SH-SY5Y (cell line): ENCODE results near the gene ALDH3A2.

Source experiments
- GATA2 ChIP-seq: IDR thresholded peaks from 2 replicates; pipeline ENCODE4 v1.6.1; 2011; ENCODE audit warnings: mild to moderate bottlenecking, low read depth, low read length
- GATA3 ChIP-seq: IDR thresholded peaks from 2 replicates; pipeline ENCODE4 v1.6.1; 2011; ENCODE audit warnings: low read depth, mild to moderate bottlenecking, low read length, moderate library complexity

The ALDH3A2 gene

DNA sequence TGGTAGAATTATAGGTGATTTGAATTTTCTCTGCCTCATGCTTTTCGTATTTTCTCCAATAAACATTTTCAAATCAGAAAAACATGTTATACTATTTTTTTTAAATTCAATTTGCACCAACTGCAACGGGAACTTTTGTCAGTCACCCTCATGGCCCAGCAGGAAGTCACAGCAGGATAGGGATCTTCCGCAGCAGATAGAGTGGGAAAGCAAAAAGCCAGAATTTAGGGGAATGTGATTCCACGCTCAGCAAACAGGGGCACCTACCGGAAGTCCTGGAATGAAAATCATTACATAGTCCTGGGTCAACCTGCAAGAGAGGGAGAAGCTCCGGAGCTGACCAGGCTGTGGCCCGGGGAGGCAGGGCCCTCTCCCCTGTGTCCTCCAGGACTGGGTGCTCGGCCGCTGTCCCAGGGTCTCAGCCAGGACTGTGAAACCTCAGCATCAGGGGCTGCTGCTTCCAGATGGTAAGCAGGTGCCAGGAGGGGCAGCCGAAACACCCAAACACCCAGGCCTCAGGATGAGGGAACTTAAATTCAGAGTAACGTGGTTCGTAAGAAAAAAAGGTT, 64.0 kb downstream of the ALDH3A2 start:
- TF ChIP-seq GATA3 (no peak), GATA2 (no peak)

DNA sequence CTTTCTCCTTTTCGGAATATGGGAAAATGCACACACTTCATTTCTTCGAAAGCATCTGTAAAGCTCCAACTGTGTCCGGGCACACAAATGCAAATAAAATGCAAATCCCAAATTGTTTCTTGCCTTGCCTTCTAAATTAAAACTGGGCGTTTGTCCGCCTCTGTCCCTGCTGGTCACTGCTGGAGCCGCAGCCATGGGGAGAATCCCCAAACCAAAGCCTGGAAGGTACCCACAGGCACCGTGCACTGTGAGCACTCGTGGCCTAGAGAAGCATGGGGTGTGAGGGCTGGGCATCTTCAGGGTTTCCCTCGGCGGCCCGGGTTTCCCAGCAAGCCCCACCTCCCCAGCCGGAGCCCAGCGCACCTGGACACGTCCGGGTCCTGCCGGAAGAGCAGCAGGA, 64.9 kb downstream of the ALDH3A2 start:
- TF ChIP-seq GATA3 (no peak), GATA2 (no peak)

DNA sequence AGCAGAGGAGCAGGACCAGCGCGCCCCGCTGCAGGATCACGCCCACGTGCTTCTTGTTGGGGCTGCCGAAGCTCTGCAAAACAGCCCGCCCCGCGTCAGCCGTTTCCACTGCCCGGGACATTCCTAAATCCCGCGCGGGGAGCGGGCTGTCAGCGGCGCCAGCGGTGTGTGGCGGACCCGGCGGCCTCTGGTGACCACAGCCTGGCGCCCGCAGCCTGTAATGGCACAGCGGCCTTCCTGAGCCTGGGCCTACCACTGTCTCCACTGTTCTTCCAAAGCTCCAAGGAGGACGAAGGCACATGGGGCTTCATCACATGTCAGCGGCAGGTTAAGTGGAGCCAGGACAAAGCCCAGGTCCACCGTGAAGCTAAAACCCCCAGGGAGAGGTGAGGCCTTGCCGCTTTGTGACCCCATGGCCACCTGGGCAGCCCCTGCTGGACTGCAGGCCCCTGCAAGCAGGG, 65.4 kb downstream of the ALDH3A2 start:
- TF ChIP-seq GATA3: no peak
- no peak for TF ChIP-seq GATA2

DNA sequence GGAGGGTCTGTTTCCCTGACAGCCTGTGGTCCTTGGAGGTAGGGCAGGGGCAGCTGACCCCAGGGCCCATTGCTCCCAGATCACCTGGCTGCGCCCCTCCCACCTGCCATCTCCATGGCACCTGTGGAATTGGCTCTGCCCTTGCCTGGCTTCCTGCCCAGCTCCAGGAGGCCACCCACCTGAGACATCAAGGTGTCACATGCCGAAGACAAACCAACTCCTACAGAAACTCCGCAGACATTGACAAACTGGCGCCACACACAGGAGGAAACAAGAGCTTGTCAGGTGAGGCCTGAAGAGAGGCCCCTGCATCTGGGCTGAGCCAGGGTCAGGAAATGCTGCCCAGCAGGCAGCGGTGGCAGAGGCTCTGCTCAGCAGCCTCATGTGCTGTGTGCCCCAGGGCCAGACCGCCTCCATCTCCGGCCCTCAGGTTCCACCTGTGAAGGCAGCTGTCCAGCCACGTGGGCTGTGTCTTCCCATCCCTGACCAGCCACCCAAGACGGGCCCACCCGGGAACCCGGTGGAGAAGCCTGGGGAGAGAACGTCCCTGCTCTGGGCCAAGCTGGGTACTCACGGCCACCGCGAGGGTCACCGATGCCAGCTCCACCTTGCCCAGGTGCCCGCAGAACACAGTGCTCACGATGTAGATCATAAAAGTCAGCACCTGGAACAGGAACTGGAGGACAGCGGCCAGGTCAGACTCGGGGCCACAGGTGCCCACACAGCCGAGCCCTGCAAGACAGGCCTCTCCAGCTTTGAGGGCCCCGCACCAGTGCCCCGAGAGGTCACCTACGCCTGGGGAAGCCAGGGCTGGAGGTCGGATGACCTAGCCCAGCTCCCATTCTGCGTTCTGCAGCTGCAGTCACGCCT, 66.2 kb downstream of the ALDH3A2 start:
- no peak for TF ChIP-seq GATA3
- TF ChIP-seq GATA2: no peak

DNA sequence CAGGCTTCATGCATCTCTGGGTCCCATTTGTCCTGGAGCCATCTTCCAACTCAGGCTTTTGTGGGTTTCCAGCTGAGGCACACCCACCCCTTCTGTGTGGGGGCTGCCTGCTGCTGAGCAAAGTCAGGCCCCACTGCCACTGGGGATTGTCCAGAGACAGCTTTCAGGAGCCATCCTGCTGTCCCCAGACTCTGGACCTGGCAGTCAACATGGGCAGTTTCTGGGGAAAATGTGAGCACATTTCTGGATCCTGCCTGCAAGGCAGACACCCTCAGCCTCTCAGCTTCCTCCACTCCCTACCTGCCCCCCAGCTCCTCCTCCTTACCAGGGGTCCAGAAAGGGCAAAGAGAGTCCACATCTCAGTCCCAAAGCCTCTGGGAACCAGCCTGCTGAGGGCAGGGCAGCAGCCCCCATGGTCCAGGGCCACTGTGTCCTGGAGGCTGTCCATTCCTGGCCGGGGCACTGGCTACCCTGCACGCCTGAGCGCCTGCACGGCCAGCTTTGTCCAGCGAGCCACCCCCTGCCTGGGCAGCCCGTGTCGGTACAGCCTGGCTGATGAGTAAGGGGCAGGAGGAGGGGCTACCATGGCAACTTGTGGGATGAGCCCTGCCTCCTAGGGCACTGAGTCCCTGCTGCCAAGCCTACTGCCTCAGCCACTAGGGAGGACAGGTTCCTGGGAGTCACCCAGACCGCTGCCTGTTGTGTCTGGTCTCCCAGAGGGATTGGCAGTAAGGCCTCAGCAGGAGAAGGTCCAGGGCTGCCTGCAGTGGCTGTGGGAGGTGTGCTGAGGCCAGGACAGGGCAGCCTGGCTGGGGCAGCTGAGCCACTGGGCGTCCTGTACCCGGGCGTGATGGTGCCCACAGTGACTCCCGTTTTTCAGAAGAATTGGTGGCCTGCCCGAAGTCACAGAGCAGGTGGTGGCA, 67.8 kb downstream of the ALDH3A2 start, which contains the start of gene SLC47A2:
Gene SLC47A2, minus strand, starts transcription at position 477 of the 923 bp plus-strand sequence. Its CDS starts 29 bp downstream, at position 448.
- TF ChIP-seq GATA2: no peak
- no peak for TF ChIP-seq GATA3

DNA sequence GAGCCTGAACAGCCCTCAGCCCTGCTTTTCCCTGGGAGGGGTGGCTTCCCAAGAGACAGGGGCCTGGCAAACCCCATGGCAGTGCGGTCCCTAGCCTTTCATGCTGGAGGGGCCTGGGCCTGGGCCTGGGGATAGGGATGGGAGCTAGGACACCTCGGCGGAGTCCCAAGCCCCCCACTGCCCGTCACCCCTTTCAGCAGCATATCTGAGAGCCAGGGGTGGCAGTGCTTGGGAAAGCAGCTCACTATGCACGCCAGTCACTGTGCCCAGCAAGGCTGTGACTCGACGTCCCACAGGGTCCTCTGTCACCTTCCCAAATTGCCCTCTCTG, 68.4 kb downstream of the ALDH3A2 start:
- no peak for TF ChIP-seq GATA3
- TF ChIP-seq GATA2: no peak

DNA sequence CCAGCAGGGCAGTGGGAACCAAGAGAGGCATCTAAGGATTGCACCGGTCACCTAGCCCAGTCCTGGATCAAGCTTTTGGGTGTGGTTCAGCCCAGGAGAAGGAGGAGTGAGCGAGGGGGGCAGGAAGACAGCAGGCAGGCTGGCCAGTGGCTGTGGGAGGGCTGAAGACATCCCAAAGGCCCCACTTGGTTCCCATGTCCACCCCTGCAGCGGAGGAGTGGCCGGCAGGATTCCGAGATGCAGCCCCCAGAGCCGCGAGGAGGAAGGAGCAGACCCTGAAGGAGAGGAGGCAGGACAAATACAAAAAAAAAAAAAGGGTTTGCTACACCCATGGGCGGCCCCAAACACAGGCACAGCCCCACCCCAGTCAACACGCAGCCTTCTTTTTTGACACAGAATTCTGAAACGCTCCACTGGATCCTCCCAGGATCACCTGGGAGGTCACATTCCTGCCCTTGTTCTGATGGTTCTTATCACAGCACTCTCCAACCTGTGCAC, 68.9 kb downstream of the ALDH3A2 start:
- no peak for TF ChIP-seq GATA3
- TF ChIP-seq GATA2: no peak

DNA sequence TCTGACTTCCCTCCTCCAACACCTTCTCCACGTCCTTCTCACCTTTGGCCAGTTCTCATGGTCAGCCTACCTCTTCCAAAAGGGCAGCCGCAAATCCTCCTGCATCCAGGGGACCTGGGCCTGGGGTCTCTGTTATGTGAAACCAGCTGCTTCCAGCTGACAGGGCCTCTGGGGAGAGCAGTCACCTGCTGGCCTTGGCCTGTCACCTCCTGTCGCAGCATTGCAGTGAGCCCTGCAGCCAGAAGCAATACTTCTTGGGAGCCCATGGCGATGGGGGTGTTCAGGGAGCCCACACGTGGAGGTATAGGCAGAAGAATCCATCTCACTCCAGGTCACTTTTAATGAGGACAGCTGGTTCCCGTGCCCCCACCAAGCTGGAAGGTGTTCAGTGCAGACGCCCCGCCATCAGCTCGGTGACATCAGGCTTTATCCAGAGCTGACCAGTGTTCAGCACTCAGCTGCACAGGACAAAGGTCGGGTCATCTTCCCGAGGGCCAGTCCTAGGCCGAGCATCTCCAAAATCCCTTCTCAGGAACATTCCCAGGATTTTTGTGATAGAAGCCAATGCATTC, 69.6 kb downstream of the ALDH3A2 start:
- TF ChIP-seq GATA2 (no peak), GATA3 (no peak)

DNA sequence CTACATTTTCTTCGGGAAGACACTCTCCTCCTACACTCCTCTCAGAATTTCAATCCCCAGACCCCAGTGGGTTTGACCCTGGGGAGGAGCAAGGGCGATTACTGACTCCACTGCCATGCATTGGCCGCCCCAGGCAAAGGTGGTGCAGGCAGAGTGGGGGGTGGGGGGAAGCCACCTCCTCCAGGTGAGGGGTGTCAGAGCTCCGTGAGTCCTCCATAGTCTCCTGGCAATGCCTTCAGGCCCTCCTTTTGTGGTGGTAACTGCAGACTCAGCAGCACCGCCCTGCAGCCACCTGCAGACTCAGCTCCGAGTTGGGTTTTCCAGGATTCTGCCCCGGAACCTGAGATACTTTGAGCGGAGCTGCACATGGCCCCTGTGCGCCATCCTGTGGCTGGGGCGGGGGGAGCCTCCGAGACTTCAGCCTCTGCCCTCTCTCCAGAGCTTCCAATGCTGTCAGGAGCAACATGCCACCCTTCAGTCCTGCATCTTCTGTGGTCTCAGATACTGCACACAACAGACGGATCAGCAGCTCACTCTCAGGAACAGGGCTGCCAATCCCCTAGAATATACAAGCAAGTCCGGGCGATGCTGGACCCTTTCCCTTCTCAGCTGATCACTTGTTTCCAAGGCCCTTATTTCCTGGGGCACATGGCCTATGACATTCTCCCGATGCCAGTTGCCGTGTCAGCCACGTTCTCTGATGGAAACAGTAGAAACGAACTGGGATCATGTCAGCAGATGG, 70.2 kb downstream of the ALDH3A2 start:
- no peak for TF ChIP-seq GATA2
- no peak for TF ChIP-seq GATA3

DNA sequence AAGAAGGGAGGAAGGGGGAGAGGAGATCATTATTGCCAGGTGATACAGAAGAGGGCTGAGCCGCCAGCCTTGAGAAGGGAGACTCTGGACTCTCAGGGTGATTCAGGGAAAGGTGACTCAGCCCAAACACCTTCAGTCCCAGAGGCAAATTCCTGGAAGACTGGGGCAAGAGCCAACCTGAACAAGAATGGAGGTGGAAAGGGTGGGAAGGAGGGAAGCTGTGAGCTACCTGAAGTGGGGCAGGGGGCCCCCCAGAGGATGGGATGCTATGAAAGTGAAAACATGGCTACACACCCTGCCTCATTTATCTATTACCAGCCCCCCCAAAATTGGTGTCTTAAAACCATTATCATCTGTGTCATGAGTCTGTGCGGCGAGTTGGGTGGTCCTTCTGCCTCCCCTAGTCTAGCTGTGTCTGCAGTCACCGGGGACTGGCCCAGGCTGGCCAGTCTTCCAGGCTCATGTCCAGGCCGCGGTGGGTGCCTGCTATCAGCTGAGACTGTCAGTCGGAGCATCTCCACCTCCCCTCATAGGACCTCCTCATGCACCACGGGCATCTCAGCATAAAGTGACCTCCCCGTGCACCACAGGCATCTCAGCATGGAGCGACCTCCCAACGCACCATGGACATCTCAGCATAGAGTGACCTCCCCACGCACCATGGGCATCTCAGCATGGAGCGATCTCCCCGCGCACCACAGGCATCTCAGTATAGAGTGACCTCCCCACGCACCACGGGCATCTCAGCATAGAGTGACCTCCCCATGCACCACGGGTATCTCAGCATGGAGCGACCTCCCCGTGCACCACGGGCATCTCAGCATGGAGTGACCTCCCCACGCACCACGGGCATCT, 71.0 kb downstream of the ALDH3A2 start:
- no peak for TF ChIP-seq GATA2

DNA sequence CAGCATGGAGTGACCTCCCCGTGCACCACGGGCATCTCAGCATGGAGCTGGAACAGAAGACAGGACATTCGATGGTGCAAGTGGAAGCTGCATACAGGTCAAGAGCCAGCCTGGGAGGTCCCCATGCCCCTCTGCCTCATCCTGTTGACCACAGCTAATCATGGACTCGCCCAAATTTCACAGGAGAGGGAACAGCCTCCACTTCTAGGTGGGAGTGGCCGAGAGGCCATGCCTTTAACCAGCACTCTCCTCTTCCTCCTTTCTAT, 71.6 kb downstream of the ALDH3A2 start:
- TF ChIP-seq GATA2 (no peak), GATA3 (no peak)

DNA sequence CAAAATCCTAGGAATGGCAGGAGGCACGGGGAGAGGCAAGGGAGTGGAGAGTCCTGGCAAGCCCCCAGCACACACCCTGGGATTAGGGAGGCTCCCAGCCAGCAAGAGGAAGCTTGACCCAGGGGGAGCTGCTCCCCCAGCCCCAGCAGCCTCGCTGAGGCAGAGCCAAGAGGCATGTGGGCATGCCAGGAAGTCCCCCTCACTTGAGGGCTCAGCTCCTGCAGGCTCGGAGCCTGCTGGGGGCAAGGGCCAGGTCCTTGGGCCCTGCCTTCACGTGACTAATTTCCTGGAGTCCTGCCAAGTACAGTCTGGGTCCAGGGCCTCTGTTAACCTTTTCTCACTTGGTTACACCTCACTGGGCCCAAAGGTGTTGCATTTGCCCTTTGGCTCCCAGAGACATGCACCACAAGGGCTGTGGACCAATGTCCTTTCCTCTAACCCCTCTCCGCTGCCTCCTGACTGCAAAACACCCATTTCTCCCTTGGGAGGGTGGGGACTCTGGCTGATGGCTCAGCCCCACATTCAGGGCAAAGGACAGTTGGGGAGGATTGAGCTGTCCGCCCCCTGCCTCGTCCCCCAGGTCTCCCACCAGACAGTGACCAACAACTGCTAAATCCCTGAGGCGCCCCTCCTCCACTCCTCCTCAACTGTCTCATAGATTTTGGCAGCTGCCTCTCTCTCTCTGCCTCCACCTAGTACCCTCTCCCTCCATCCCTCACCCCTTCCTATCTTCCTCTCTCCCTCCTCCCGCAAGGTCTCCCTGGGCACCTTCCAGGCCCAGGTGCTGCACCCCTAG, 72.3 kb downstream of the ALDH3A2 start:
- no peak for TF ChIP-seq GATA3
- no peak for TF ChIP-seq GATA2

DNA sequence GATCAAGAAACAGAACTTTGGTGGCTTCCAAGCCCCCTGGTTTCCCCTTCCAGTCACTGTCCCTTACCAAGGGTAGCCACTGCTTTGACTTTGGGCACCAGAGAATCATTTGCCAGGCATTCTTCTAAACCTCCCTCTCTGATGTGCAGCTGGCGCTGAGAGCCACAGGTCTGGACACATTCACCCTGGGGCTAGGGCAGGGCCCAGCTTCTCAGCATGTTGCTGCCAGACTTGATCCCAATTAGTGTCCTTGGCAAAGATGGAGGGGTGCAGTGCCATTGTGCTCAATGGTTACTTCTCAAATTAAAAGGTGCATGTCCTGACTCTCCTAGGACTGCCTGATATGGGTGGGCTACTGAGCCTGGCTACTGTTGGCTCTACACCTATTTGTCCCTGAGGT, 75.4 kb downstream of the ALDH3A2 start:
- TF ChIP-seq GATA3 (no peak), GATA2 (no peak)
